Testis (tissue), 3 donors: ENCODE results near the gene C6orf120. TPM values are rescaled to one million over a fixed set of nuclear protein-coding genes. Genes with fewer than 3 reads are reported as not detected.

Source experiments
- DNase-seq: peaks from one replicate; pipeline ENCODE4 v3.0.0-alpha.2; 2019
- H3K27ac ChIP-seq, 2 donors: fragments of 200-600 bp; sonication (generic); one replicate each; pipeline ENCODE4 v1.5.1; 2019
- H3K27me3 ChIP-seq: fragments of 200-600 bp; sonication (generic); one replicate; pipeline ENCODE4 v1.5.1; 2019
- H3K36me3 ChIP-seq: fragments of 200-600 bp; sonication (generic); one replicate; pipeline ENCODE4 v1.5.1; 2017; ENCODE audit warnings: low read depth; ENCODE audit errors: missing control alignments
- H3K4me1 ChIP-seq: fragments of 200-600 bp; sonication (generic); one replicate; pipeline ENCODE4 v1.5.1; 2019
- H3K4me3 ChIP-seq, 2 donors: fragments of 200-600 bp; sonication (generic); one replicate each; pipeline ENCODE4 v1.5.1; 2017 to 2019
- H3K9me3 ChIP-seq: fragments of 200-600 bp; sonication (generic); one replicate; pipeline ENCODE4 v1.5.1; 2017
- POLR2A ChIP-seq: fragments of 450-650 bp; IDR thresholded peaks from one replicate; pipeline ENCODE4 v1.6.1; 2017; ENCODE audit warnings: antibody characterized with exemption, mild to moderate bottlenecking, moderate library complexity
- WGBS, 2 donors: methylation state at CpG; one replicate each; pipeline ENCODE4 v1.1.5; 2018; 5-methylcytosine and 5-hydroxymethylcytosine counted together
- intact Hi-C: fragments of 100-400 bp; cut with DNase I; formaldehyde crosslinking; loops from one replicate; pipeline ENCODE4 v1.15.1; 2023; ENCODE audit warnings: low total_unique reads
- polyA plus RNA-seq: library from polyadenylated mRNA; stranded (reverse); fragments of 350-450 nt; fragmentation: Illumina TruSeq; extraction: RNeasy Lipid Tissue Mini Kit (QIAGEN cat#74804); gene quantifications from one replicate; pipeline ENCODE4 v1.2.3, GENCODE V29; 2014; ENCODE audit warnings: low read depth, low replicate concordance; ENCODE audit not compliant: insufficient read depth
- total RNA-seq, 2 donors: library from RNA; depleted of rRNA; stranded (reverse); fragments of >200 nt; gene quantifications; one replicate each; pipeline ENCODE4 v1.2.3, GENCODE V29; 2016
- TF ChIP-seq, protein P1 (sequence below), 3 experiments: fragments of 450-650 bp in 2 of 3; fragments of 200-600 bp in 1 of 3; sonication (generic) in 1 of 3; IDR thresholded peaks; one replicate each; pipeline ENCODE4 v1.5.1; 2016 to 2019; ENCODE audit warnings: antibody characterized with exemption in 3 of 3, mild to moderate bottlenecking in 2 of 3, moderate library complexity in 1 of 3

The C6orf120 gene
- total and polyA plus RNA-seq, 3 donors from 2014 or later, result 16.9 to 29.9 (median 24.0) TPM

DNA sequence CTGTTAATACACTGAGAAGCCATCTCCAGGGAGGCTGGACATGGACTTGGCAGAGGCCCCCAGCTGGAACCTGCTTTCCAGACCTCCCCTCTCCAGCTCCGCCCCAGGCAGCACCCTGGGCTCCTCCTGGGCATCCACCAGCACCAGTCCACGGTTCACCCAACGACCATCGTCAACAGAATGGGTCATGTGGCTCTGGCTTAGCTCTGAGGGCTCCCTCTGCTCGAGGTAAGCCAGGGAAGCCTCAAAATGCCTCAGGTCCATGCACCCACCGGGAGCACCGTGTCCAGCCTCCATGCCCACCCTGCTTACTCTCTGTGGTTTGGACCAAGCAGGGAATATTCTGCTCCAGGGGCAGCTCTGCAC lies 40.6 kb upstream of the C6orf120 start:
- DNase-seq, result no peak
- 96 to 99% methylated on average over 3 to 7 of the region's 7 CpGs for WGBS, 2 donors
- no peak overlapping the region for H3K27ac ChIP-seq
- no peaks in the 10 kb centered on the region for H3K9me3 ChIP-seq
- no peaks in the 10 kb centered on the region for H3K27me3 ChIP-seq
- TF ChIP-seq POLR2A, result no peak
- TF ChIP-seq, protein P1, sequence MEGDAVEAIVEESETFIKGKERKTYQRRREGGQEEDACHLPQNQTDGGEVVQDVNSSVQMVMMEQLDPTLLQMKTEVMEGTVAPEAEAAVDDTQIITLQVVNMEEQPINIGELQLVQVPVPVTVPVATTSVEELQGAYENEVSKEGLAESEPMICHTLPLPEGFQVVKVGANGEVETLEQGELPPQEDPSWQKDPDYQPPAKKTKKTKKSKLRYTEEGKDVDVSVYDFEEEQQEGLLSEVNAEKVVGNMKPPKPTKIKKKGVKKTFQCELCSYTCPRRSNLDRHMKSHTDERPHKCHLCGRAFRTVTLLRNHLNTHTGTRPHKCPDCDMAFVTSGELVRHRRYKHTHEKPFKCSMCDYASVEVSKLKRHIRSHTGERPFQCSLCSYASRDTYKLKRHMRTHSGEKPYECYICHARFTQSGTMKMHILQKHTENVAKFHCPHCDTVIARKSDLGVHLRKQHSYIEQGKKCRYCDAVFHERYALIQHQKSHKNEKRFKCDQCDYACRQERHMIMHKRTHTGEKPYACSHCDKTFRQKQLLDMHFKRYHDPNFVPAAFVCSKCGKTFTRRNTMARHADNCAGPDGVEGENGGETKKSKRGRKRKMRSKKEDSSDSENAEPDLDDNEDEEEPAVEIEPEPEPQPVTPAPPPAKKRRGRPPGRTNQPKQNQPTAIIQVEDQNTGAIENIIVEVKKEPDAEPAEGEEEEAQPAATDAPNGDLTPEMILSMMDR (IDR thresholded peaks at IDR 0.05), result no peak
- no peak overlapping the region for H3K4me3 ChIP-seq
- intact Hi-C loops, result no loop called here
- no peaks in the 10 kb centered on the region for H3K4me1 ChIP-seq
- no peaks in the 10 kb centered on the region for H3K36me3 ChIP-seq

DNA sequence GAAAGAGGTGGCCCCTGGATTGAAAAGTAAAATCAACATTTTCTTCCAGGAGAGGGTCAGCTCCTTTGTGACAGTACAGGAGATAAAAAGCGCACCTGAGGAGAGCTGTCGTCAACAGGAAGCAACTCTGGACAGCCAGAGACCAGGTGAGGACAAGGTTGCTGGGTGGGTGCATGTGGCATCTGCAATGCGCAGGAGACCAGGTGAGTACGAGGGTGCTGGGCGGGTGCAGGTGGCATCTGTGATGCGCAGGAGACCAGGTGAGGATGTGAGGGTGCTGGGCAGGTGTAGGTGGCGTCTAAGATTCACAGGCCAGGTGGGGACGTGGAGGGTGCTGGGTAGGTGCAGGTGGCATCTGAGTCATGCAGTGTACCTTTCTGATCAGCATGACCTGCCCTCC lies 38.5 kb upstream of the C6orf120 start:
- Histone ChIP-seq H3K9me3 (no peaks in the 10 kb centered on the region), H3K27ac (no peak overlapping the region), H3K36me3 (no peaks in the 10 kb centered on the region), H3K4me1 (no peaks in the 10 kb centered on the region), H3K27me3 (no peaks in the 10 kb centered on the region), H3K4me3 (no peak overlapping the region)
- intact Hi-C loops, result no loop called here
- WGBS, 2 donors, result 95 to 96% methylated on average over 8 of the region's 8 CpGs
- DNase-seq, result no peak
- TF ChIP-seq POLR2A, result no peak
- TF ChIP-seq, protein P1 (IDR thresholded peaks at IDR 0.05), result no peak

DNA sequence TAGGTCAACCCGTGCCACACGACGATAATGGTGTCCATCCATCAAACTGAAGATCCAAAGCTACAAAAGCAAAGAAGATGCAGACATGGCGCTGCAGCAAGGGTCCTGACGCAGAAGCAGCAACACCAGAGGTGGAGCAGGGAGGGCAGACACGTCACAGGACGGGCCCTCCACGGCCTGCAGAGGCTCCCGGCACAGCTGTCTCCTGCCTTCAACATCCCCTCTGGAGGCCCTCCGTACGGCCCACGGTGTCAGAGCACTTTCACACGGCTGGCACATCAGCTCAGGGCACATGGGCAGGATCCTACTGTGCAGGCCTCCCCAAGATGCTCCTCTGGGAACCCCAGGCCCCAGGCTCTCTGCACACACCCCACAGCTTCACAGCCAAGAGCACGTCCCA lies 37.7 kb upstream of the C6orf120 start:
- Histone ChIP-seq H3K9me3 (no peaks in the 10 kb centered on the region), H3K4me3 (no peak overlapping the region), H3K4me1 (no peaks in the 10 kb centered on the region), H3K27ac (no peak overlapping the region), H3K27me3 (no peaks in the 10 kb centered on the region), H3K36me3 (no peaks in the 10 kb centered on the region)
- 94 to 97% methylated on average over 3 to 14 of the region's 14 CpGs for WGBS, 2 donors
- intact Hi-C loops, result no loop called here
- no peak for DNase-seq
- TF ChIP-seq POLR2A, result no peak
- TF ChIP-seq, protein P1 (IDR thresholded peaks at IDR 0.05), result no peak

DNA sequence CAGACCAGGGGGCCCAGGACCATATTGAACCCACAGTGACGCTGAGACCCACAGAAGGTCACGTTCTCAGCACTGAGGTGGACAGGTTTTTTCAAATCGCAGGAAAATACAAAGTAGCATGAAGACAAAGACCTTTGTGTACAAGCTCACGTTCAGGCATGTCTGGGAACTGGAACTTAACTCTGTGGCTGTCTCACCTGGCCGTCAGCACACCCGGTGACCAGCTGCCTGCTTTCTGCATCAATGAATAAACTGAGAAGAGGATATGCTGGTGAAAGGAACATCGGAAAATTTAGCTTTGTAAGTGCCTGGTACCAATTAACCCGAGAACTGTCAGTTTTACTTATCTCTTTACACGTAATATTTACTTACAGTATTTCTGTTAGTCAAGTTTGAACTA lies 36.6 kb upstream of the C6orf120 start:
- TF ChIP-seq POLR2A, result no peak
- TF ChIP-seq, protein P1 (IDR thresholded peaks at IDR 0.05), result no peak
- intact Hi-C loops, result no loop called here
- no peaks in the 10 kb centered on the region for H3K36me3 ChIP-seq

DNA sequence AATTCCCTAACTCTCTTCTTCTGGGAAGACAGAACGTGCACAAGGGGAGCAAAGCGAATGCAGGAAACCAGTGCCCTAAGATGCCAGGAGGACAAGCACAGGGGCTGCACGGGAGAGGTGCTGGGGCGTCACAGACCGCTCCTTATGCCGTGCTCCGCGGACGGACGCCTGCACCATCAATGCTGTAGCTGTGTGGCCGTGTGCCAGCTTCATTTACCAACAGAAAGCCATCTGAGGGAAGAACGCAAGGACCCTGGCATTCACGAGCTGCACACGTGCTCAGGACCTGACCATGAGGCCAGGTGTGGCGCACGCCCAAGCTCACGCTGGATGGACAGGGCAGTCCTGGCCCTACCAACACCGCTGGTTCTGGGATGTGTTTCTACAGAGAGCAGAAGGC lies 35.5 kb upstream of the C6orf120 start:
- Histone ChIP-seq H3K4me1 (no peaks in the 10 kb centered on the region), H3K36me3 (no peaks in the 10 kb centered on the region), H3K27ac (no peak overlapping the region), H3K27me3 (no peaks in the 10 kb centered on the region), H3K9me3 (no peaks in the 10 kb centered on the region), H3K4me3 (no peak overlapping the region)
- no peak for DNase-seq
- WGBS, 2 donors, result 87% methylated on average over 18 of the region's 18 CpGs
- intact Hi-C loops, result no loop called here
- TF ChIP-seq, protein P1 (IDR thresholded peaks at IDR 0.05), result no peak
- no peak for TF ChIP-seq POLR2A

More for the DNA sequence above, 36.6 kb upstream of the C6orf120 start:
- WGBS, 2 donors, result 75 to 81% methylated on average over 7 to 9 of the region's 9 CpGs
- no peak for DNase-seq
- Histone ChIP-seq H3K27me3 (no peaks in the 10 kb centered on the region), H3K9me3 (no peaks in the 10 kb centered on the region), H3K27ac (no peak overlapping the region), H3K4me1 (no peaks in the 10 kb centered on the region), H3K4me3 (no peak overlapping the region)
